HUES48 (cell line): ENCODE results near the gene UTP4.

Experiments used
- H3K27ac ChIP-seq: one replicate; pipeline ENCODE4 v1.7.0; 2013; ENCODE audit warnings: low read depth, low read length, inconsistent platforms
- H3K27me3 ChIP-seq: 2 replicates; pipeline ENCODE4 v1.6.1; 2013; ENCODE audit warnings: mild to moderate bottlenecking, low read length; ENCODE audit not compliant: control insufficient read depth, insufficient read depth
- H3K36me3 ChIP-seq: 2 replicates; pipeline ENCODE4 v1.6.1; 2013; ENCODE audit warnings: low read length; ENCODE audit not compliant: control insufficient read depth, insufficient read depth
- H3K4me1 ChIP-seq: 2 replicates; pipeline ENCODE4 v1.6.1; 2013; ENCODE audit warnings: mild to moderate bottlenecking, low read length; ENCODE audit not compliant: control insufficient read depth, insufficient read depth
- H3K4me3 ChIP-seq: 2 replicates; pipeline ENCODE4 v1.5.1; 2013; ENCODE audit warnings: mild to moderate bottlenecking, low read depth, low read length
- H3K9ac ChIP-seq: 2 replicates; pipeline ENCODE4 v1.6.1; 2013; ENCODE audit warnings: mild to moderate bottlenecking, low read depth, low read length, moderate library complexity
- H3K9me3 ChIP-seq: 2 replicates; pipeline ENCODE4 v1.6.1; 2013; ENCODE audit warnings: low read length; ENCODE audit not compliant: control insufficient read depth, insufficient read depth

The UTP4 gene

DNA sequence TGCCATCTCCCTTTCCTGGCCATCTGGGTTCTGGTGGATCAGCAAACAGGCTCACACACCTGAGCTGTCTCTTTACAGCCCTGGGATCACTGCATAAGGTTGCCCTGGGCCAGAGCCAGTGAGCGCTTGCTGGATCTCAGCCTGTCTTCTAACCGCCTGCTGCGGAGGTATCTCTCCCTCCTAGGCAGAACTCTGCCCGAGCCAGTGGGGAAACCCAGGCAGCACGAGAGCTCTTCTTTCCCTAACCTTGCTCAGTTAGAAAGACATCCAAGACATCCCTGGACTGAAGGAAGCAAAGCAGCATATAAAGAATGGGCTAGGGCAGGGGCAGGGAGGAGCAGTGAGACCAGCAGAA is 20.6 kb upstream of the UTP4 start:
- H3K9ac ChIP-seq, result no peak overlapping the region
- peaks cover 77% of the 10 kb centered on the region for H3K36me3 ChIP-seq
- H3K27me3 ChIP-seq, result no peaks in the 10 kb centered on the region
- H3K27ac ChIP-seq, result no peak overlapping the region
- no peaks in the 10 kb centered on the region for H3K9me3 ChIP-seq
- H3K4me1 ChIP-seq, result peaks cover 15% of the 10 kb centered on the region
- H3K4me3 ChIP-seq, result no peak overlapping the region

DNA sequence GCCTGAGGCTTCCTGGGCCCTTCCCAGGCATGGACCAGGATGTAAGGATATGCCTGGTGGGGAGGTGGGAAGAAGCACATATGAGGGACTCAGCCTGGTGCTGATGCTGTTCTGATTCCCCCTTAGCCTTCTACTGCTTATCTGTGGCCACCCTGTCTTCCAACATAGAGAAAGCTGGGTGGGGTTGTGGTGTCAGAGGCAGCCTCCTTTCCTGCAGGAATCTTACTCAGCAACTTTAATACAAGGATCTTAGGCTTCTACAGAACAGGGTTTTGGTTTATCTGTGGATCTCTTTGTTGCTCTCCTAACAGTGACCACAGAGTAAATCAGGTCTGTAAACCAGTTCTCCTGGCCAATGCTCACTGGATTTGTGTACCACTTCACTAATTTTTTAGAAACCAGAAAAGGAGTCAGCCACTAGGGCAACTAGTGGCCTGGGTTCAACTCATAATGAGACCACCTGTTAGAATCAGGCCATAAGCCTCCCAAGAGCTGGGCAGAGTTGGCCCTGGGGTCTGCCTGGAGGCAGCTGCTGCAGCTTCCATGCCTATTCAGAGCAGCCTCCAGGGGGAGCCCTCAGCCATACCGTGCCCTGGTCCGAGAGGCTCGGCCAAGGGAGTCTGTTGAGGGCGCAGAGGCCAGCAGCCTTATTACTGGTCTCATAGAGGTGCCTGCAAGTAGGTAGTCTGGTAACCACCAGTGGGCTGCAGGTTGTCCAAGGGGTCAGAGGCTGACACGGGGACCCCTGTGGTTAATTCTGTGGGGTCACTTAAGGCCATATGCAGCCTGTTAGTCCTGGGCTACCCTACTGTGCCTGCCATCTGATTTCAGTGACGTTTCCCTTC is 19.9 kb upstream of the UTP4 start:
- Histone ChIP-seq H3K27ac (no peak overlapping the region), H3K36me3 (peaks cover 84% of the 10 kb centered on the region), H3K9ac (no peak overlapping the region)

DNA sequence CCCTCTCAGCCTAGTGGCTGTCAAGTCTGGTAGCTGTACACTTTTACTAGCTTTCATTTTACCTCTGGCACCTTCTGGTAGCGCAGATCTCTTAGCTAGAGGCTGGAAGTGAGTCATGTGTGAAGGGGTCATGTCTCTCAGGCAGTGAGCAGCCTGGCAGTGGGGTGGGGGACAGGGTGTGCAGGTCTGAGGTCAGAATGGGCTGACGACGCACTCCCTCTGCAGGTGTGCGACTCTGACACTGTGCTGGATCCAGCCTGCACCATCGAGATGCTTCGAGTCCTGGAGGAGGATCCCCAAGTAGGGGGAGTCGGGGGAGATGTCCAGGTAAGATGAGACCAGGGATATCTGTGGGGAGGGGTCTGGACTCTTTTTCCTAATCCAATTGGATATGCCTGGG is 19.2 kb upstream of the UTP4 start:
- peaks cover 10% of the 10 kb centered on the region for H3K4me1 ChIP-seq
- no peak overlapping the region for H3K27ac ChIP-seq
- H3K9ac ChIP-seq, result no peak overlapping the region
- no peaks in the 10 kb centered on the region for H3K9me3 ChIP-seq
- no peak overlapping the region for H3K4me3 ChIP-seq
- H3K27me3 ChIP-seq, result no peaks in the 10 kb centered on the region
- H3K36me3 ChIP-seq, result peaks cover 91% of the 10 kb centered on the region

More for the DNA sequence above, 19.9 kb upstream of the UTP4 start:
- H3K27me3 ChIP-seq, result no peaks in the 10 kb centered on the region
- H3K4me3 ChIP-seq, result no peak overlapping the region
- no peaks in the 10 kb centered on the region for H3K9me3 ChIP-seq
- peaks cover 15% of the 10 kb centered on the region for H3K4me1 ChIP-seq

DNA sequence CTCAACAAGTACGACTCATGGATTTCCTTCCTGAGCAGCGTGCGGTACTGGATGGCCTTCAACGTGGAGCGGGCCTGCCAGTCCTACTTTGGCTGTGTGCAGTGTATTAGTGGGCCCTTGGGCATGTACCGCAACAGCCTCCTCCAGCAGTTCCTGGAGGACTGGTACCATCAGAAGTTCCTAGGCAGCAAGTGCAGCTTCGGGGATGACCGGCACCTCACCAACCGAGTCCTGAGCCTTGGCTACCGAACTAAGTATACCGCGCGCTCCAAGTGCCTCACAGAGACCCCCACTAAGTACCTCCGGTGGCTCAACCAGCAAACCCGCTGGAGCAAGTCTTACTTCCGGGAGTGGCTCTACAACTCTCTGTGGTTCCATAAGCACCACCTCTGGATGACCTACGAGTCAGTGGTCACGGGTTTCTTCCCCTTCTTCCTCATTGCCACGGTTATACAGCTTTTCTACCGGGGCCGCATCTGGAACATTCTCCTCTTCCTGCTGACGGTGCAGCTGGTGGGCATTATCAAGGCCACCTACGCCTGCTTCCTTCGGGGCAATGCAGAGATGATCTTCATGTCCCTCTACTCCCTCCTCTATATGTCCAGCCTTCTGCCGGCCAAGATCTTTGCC is 18.0 kb upstream of the UTP4 start:
- Histone ChIP-seq H3K4me3 (no peak overlapping the region), H3K4me1 (no peaks in the 10 kb centered on the region), H3K36me3 (peaks cover 97% of the 10 kb centered on the region), H3K9ac (no peak overlapping the region), H3K9me3 (no peaks in the 10 kb centered on the region), H3K27me3 (no peaks in the 10 kb centered on the region), H3K27ac (no peak overlapping the region)

DNA sequence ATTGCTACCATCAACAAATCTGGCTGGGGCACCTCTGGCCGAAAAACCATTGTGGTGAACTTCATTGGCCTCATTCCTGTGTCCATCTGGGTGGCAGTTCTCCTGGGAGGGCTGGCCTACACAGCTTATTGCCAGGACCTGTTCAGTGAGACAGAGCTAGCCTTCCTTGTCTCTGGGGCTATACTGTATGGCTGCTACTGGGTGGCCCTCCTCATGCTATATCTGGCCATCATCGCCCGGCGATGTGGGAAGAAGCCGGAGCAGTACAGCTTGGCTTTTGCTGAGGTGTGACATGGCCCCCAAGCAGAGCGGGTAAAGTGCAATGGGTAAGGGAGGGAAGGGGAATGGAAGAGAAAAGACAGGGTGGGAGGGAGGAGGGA is 17.5 kb upstream of the UTP4 start:
- H3K9ac ChIP-seq, result no peak overlapping the region
- peaks cover 97% of the 10 kb centered on the region for H3K36me3 ChIP-seq
- H3K27ac ChIP-seq, result no peak overlapping the region
- no peaks in the 10 kb centered on the region for H3K4me1 ChIP-seq
- H3K4me3 ChIP-seq, result no peak overlapping the region
- no peaks in the 10 kb centered on the region for H3K27me3 ChIP-seq
- no peaks in the 10 kb centered on the region for H3K9me3 ChIP-seq

DNA sequence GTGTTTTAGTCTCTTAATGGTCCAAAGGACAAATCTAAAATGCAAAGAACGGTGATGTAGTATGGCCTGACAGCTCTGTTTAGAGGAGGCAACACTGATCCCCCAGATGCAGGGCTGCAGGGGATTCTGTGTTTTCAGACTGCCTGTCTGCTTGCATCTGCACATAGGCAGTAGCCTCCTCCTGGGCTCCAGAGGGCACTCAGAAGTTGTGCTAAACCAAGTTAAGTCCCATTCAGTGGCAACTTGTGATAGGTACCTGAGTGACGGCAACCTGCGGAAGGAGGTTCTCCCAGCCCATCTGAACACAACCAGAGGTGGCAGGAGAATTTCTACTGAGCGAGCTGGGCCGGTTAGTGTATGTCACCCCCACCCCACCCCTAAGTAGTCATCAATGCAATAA is 17.1 kb upstream of the UTP4 start:
- no peaks in the 10 kb centered on the region for H3K27me3 ChIP-seq
- H3K36me3 ChIP-seq, result peaks cover 98% of the 10 kb centered on the region
- no peaks in the 10 kb centered on the region for H3K9me3 ChIP-seq
- H3K9ac ChIP-seq, result no peak overlapping the region
- H3K4me3 ChIP-seq, result no peak overlapping the region
- H3K4me1 ChIP-seq, result no peaks in the 10 kb centered on the region
- no peak overlapping the region for H3K27ac ChIP-seq

DNA sequence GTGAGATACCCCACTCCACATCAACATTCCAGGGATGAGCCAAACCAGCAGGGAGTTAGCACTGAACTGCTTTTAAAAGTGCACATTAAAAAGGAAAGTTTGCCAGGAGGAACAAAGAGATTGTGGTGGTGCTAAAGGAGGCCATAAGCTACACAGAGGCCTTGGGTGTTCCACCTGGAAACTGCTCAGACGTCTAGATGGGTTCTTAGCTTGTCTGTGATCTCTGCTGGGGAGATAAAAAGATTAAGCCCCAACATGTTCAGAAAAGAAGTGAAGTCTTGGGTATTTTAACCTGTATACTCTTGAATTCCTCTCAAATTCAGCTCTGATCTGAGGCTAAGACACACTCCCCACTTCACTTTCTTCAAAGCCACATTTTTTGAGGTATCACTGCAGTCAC is 16.6 kb upstream of the UTP4 start:
- no peak overlapping the region for H3K4me3 ChIP-seq
- no peak overlapping the region for H3K9ac ChIP-seq
- no peak overlapping the region for H3K27ac ChIP-seq
- H3K9me3 ChIP-seq, result no peaks in the 10 kb centered on the region
- H3K4me1 ChIP-seq, result no peaks in the 10 kb centered on the region
- H3K36me3 ChIP-seq, result peaks cover 98% of the 10 kb centered on the region
- no peaks in the 10 kb centered on the region for H3K27me3 ChIP-seq

DNA sequence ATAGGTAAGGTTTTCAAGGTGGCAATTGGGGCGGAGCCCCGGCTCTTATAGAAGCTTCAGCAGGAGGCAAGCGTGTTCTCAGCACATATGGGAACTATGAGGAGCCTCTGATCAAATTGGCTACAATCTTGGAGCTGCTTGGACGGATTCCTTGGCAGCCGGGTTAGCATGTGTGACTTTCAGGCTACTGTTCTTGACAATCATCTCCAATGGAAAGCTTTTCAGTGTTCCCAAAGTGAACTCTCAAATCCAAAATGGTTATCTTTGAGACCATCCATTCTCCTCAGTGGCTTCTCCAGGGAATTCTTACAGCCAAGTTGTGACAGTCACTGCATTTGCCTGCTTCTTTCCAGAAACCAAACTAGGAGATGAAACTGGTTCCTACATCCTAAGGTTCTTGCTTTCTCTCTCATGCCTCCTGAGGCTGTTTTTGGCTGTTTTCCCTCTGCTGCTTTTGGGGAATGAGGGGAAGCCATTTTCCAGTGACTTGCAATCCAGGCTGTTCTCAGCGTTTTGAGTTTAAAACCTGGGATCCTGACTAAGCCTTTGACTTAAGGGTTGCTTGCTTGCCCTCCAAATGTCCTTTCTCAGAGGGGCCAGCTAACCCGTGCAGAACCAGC is 16.1 kb upstream of the UTP4 start:
- Histone ChIP-seq H3K4me3 (no peak overlapping the region), H3K27ac (no peak overlapping the region), H3K36me3 (peaks cover 98% of the 10 kb centered on the region)

DNA sequence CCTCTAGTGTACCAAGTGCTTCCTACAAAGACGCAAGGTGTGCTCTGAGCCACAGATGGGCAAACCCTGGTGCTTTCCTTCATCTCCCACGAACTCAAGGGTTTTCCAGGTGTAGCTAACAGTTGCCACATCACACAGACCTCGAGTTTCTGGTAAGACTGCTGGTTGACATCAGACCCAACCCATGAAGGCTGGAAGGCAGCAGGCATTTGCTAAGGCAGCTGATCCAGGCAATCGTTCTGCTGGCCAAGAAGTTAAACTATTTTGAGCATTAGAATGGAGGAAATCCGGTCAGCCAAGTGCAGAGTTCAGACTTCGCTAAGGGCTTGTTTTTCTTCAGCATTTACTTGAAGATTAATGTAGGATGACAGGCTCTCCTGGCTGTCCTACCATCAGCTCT is 15.5 kb upstream of the UTP4 start:
- Histone ChIP-seq H3K36me3 (peaks cover 94% of the 10 kb centered on the region), H3K9ac (no peak overlapping the region), H3K27ac (no peak overlapping the region), H3K4me3 (no peak overlapping the region), H3K27me3 (no peaks in the 10 kb centered on the region), H3K4me1 (no peaks in the 10 kb centered on the region), H3K9me3 (no peaks in the 10 kb centered on the region)

More for the DNA sequence above, 16.1 kb upstream of the UTP4 start:
- H3K9ac ChIP-seq, result no peak overlapping the region
- H3K4me1 ChIP-seq, result no peaks in the 10 kb centered on the region
- H3K27me3 ChIP-seq, result no peaks in the 10 kb centered on the region
- no peaks in the 10 kb centered on the region for H3K9me3 ChIP-seq

DNA sequence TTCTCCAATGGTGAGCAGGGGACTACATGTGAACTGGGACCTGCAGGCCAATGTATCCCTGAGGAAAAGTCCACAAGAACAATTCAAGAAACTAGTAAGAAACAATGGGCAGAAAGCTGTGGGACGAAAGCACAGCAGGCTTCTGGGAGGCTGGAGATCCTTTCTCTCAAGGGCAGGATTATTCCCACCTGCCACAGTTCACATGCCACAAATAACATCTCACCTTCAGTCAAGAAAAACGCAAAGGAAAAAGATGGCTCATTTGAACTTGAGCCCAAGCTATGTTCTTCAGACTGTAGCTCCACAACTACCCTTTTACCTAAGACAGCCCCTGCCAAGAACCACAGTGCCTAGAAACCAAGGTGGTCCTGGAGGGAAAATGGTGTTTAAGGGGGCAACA is 14.0 kb upstream of the UTP4 start:
- Histone ChIP-seq H3K4me3 (no peak overlapping the region), H3K4me1 (no peaks in the 10 kb centered on the region), H3K27ac (no peak overlapping the region), H3K9ac (no peak overlapping the region), H3K9me3 (no peaks in the 10 kb centered on the region), H3K27me3 (no peaks in the 10 kb centered on the region), H3K36me3 (peaks cover 83% of the 10 kb centered on the region)

DNA sequence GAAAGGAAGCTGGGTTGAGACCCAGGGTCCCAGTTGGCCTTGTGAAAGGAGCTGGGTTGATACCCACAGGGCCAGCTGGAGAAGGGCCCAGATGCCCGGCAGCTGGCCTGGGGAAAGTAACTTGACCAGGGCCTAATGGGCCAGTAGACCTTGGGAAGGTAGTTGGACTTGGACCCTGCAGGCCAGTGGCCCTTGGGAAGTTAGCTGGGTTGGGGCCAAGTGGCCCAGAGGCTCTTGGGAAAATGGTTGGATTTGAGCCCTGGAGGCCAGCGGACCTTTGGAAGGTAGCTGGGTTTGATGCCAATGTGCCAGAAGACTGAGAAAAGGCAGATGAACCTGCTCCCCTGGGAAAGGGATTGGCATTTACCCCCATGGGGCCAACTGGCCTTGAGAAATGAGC is 13.5 kb upstream of the UTP4 start:
- no peak overlapping the region for H3K9ac ChIP-seq
- no peaks in the 10 kb centered on the region for H3K27me3 ChIP-seq
- no peak overlapping the region for H3K4me3 ChIP-seq
- H3K27ac ChIP-seq, result no peak overlapping the region
- H3K9me3 ChIP-seq, result no peaks in the 10 kb centered on the region
- peaks cover 77% of the 10 kb centered on the region for H3K36me3 ChIP-seq
- H3K4me1 ChIP-seq, result no peaks in the 10 kb centered on the region
